ENCODE results near the gene ARRB1. TPM values are rescaled to one million over a fixed set of nuclear protein-coding genes. Genes with fewer than 3 reads are reported as not detected.

Gene ARRB1
- total and polyA plus RNA-seq, 2 of the 13 experiments (the other 11 are each of a cell fraction or from before 2014, with no cell fraction given): 22.5 to 35.7 TPM

- TF ChIP-seq, protein P1, sequence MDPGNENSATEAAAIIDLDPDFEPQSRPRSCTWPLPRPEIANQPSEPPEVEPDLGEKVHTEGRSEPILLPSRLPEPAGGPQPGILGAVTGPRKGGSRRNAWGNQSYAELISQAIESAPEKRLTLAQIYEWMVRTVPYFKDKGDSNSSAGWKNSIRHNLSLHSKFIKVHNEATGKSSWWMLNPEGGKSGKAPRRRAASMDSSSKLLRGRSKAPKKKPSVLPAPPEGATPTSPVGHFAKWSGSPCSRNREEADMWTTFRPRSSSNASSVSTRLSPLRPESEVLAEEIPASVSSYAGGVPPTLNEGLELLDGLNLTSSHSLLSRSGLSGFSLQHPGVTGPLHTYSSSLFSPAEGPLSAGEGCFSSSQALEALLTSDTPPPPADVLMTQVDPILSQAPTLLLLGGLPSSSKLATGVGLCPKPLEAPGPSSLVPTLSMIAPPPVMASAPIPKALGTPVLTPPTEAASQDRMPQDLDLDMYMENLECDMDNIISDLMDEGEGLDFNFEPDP (CRISPR knock-in tag; conservative IDR thresholded peaks at IDR 0.05): no peak
- TF ChIP-seq FOXA1 (IDR thresholded peaks at IDR 0.05): no peak
- peak; percentile 40 for TF ChIP-seq FOXA1 (CRISPR knock-in tag; IDR thresholded peaks at IDR 0.05)
- no peak for TF ChIP-seq NR1H2 (CRISPR knock-in tag; IDR thresholded peaks at IDR 0.05; ENCODE audit: borderline replicate concordance, low read depth)
- no peak for TF ChIP-seq CHD4 (IDR thresholded peaks at IDR 0.05; ENCODE audit: borderline replicate concordance, low read length)
- no peak for TF ChIP-seq AGO2 (optimal IDR thresholded peaks at IDR 0.05; ENCODE audit: low read depth, low read length)
- no peak for TF ChIP-seq GABPB1 (CRISPR knock-in tag; IDR thresholded peaks at IDR 0.05)
- no peak for TF ChIP-seq PHB2 (IDR thresholded peaks at IDR 0.05; ENCODE audit: partially characterized antibody)
- peak; percentile 77 for TF ChIP-seq FOSL2 (CRISPR knock-in tag; IDR thresholded peaks at IDR 0.05)
- TF ChIP-seq SIN3A (IDR thresholded peaks at IDR 0.05; ENCODE audit: borderline replicate concordance, low read depth, low read length): no peak
- no peak for TF ChIP-seq SOX13 (IDR thresholded peaks at IDR 0.05)
- peak in 1 of 2 experiments; percentile 23; a peak in 1 of 4 replicates for TF ChIP-seq SOX13 (CRISPR knock-in tag; conservative IDR thresholded peaks at IDR 0.05 in 1 of 2, IDR thresholded peaks at IDR 0.05 in 1 of 2)
- no peak for TF ChIP-seq ZNF737 (CRISPR knock-in tag; IDR thresholded peaks at IDR 0.05; ENCODE audit: borderline replicate concordance)
- TF ChIP-seq GZF1 (CRISPR knock-in tag; IDR thresholded peaks at IDR 0.05): no peak
- no peak for TF ChIP-seq PBX3 (CRISPR knock-in tag; IDR thresholded peaks at IDR 0.05; ENCODE audit: borderline replicate concordance)
- TF ChIP-seq ARID3A (IDR thresholded peaks at IDR 0.05; ENCODE audit: low read depth, low read length): no peak
- no peak for TF ChIP-seq HOXA9 (CRISPR knock-in tag; IDR thresholded peaks at IDR 0.05; ENCODE audit: borderline replicate concordance)
- TF ChIP-seq ELF3 (CRISPR knock-in tag; IDR thresholded peaks at IDR 0.05): peak; percentile 11; the same call in 1 of the 2 replicates
- TF ChIP-seq ZSCAN9 (CRISPR knock-in tag; IDR thresholded peaks at IDR 0.05; ENCODE audit: borderline replicate concordance): no peak
- no peak for TF ChIP-seq ZNF543 (CRISPR knock-in tag; IDR thresholded peaks at IDR 0.05)
- TF ChIP-seq, protein P2, sequence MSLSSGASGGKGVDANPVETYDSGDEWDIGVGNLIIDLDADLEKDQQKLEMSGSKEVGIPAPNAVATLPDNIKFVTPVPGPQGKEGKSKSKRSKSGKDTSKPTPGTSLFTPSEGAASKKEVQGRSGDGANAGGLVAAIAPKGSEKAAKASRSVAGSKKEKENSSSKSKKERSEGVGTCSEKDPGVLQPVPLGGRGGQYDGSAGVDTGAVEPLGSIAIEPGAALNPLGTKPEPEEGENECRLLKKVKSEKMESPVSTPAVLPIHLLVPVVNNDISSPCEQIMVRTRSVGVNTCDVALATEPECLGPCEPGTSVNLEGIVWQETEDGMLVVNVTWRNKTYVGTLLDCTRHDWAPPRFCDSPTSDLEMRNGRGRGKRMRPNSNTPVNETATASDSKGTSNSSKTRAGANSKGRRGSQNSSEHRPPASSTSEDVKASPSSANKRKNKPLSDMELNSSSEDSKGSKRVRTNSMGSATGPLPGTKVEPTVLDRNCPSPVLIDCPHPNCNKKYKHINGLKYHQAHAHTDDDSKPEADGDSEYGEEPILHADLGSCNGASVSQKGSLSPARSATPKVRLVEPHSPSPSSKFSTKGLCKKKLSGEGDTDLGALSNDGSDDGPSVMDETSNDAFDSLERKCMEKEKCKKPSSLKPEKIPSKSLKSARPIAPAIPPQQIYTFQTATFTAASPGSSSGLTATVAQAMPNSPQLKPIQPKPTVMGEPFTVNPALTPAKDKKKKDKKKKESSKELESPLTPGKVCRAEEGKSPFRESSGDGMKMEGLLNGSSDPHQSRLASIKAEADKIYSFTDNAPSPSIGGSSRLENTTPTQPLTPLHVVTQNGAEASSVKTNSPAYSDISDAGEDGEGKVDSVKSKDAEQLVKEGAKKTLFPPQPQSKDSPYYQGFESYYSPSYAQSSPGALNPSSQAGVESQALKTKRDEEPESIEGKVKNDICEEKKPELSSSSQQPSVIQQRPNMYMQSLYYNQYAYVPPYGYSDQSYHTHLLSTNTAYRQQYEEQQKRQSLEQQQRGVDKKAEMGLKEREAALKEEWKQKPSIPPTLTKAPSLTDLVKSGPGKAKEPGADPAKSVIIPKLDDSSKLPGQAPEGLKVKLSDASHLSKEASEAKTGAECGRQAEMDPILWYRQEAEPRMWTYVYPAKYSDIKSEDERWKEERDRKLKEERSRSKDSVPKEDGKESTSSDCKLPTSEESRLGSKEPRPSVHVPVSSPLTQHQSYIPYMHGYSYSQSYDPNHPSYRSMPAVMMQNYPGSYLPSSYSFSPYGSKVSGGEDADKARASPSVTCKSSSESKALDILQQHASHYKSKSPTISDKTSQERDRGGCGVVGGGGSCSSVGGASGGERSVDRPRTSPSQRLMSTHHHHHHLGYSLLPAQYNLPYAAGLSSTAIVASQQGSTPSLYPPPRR (CRISPR knock-in tag; IDR thresholded peaks at IDR 0.05; ENCODE audit: borderline replicate concordance): 0 out of 2 replicates have a peak, but pooled peaks have one; percentile 22
Observed at GRCh38 chr11:75342966-75343870, 8.2 kb downstream of the ARRB1 start (continued).
